Measurements from ENCODE around the gene USP17L15.
"Not testable (repeated sequence)": the region's sequence is repeated elsewhere in the genome, so short reads cannot be mapped to it uniquely, and the experiment has no call there.

The USP17L15 gene

DNA sequence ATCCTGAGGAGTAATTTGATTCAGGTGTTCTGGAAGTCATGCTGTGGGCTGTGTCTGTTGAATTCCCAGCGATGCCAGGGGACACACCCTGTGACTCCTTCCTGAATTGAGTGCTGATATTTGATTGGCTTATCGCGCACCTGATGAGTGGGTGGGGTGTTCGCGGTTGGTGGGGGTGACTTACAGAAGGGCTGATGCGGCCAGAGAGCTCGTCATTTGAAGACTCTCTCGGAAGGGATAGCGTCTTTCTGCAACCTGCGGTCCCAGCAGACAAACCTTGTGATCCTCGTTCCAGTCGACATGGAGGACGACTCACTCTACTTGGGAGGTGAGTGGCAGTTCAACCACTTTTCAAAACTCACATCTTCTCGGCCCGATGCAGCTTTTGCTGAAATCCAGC is at the start of gene USP17L15:
TSS of gene USP17L15 (plus strand) at position 301 of the 400 bp plus-strand sequence. CDS start at position 301, 0 bp downstream.
- not testable (repeated sequence) for DNase-seq (ENCODE audit: low spot score)

GRCh38 chr4:9210357-9210756 is 23.8 kb upstream of the USP17L15 start, which contains the start of gene USP17L10:
USP17L10 (plus strand) TSS chr4:9210657; CDS start chr4:9210657, 0 bp downstream.
- DNase-seq (ENCODE audit: low spot score) = not testable (repeated sequence)

- not testable (repeated sequence) for DNase-seq (ENCODE audit: low spot score)
Observed at GRCh38 chr4:9214701-9215100, 19.5 kb upstream of the USP17L15 start.

DNA sequence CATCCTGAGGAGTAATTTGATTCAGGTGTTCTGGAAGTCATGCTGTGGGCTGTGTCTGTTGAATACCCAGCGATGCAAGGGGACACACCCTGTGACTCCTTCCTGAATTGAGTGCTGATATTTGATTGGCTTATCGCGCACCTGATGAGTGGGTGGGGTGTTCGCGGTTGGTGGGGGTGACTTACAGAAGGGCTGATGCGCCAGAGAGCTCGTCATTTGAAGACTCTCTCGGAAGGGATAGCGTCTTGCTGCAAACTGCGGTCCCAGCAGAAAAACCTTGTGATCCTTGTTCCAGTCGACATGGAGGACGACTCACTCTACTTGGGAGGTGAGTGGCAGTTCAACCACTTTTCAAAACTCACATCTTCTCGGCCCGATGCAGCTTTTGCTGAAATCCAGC is 19.1 kb upstream of the USP17L15 start, which contains the start of gene USP17L11:
TSS of gene USP17L11 (plus strand) at position 301 of the 400 bp plus-strand sequence. CDS start at position 301, 0 bp downstream.
- not testable (repeated sequence) for DNase-seq (ENCODE audit: low spot score)

DNA sequence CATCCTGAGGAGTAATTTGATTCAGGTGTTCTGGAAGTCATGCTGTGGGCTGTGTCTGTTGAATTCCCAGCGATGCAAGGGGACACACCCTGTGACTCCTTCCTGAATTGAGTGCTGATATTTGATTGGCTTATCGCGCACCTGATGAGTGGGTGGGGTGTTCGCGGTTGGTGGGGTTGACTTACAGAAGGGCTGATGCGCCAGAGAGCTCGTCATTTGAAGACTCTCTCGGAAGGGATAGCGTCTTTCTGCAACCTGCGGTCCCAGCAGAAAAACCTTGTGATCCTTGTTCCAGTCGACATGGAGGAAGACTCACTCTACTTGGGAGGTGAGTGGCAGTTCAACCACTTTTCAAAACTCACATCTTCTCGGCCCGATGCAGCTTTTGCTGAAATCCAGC is 14.3 kb upstream of the USP17L15 start, which contains the start of gene USP17L12:
TSS of gene USP17L12 (plus strand) at position 301 of the 400 bp plus-strand sequence. CDS start at position 301, 0 bp downstream.
- DNase-seq (ENCODE audit: low spot score) = not testable (repeated sequence)

DNA sequence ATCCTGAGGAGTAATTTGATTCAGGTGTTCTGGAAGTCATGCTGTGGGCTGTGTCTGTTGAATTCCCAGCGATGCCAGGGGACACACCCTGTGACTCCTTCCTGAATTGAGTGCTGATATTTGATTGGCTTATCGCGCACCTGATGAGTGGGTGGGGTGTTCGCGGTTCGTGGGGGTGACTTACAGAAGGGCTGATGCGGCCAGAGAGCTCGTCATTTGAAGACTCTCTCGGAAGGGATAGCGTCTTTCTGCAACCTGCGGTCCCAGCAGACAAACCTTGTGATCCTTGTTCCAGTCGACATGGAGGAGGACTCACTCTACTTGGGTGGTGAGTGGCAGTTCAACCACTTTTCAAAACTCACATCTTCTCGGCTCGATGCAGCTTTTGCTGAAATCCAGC is 9.6 kb upstream of the USP17L15 start, which contains the start of gene USP17L13:
TSS of gene USP17L13 (plus strand) at position 301 of the 400 bp plus-strand sequence. CDS start at position 301, 0 bp downstream.
- not testable (repeated sequence) for DNase-seq (ENCODE audit: low spot score)

- not testable (repeated sequence) for DNase-seq (ENCODE audit: low spot score)
Observed at GRCh38 chr4:9230249-9230648, 3.9 kb upstream of the USP17L15 start.

- DNase-seq (ENCODE audit: low spot score) = peak; percentile 0
Observed at GRCh38 chr4:9238461-9238860, 4.3 kb downstream of the USP17L15 start.

DNA sequence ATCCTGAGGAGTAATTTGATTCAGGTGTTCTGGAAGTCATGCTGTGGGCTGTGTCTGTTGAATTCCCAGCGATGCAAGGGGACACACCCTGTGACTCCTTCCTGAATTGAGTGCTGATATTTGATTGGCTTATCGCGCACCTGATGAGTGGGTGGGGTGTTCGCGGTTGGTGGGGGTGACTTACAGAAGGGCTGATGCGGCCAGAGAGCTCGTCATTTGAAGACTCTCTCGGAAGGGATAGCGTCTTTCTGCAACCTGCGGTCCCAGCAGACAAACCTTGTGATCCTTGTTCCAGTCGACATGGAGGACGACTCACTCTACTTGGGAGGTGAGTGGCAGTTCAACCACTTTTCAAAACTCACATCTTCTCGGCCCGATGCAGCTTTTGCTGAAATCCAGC is 9.4 kb downstream of the USP17L15 start, which contains the start of gene USP17L17:
TSS of gene USP17L17 (plus strand) at position 301 of the 400 bp plus-strand sequence. CDS start at position 301, 0 bp downstream.
- not testable (repeated sequence) for DNase-seq (ENCODE audit: low spot score)

- peak; percentile 0 for DNase-seq (ENCODE audit: low spot score)
Observed at GRCh38 chr4:9247953-9248680, 13.9 kb downstream of the USP17L15 start, which contains the start of gene USP17L18. USP17L18 (plus strand) TSS chr4:9248630; CDS start chr4:9248630, 0 bp downstream.

GRCh38 chr4:9253078-9253477 is 18.9 kb downstream of the USP17L15 start, which contains the start of gene USP17L19:
USP17L19 (plus strand) TSS chr4:9253378; CDS start chr4:9253378, 0 bp downstream.
- DNase-seq (ENCODE audit: low spot score) = not testable (repeated sequence)

DNA sequence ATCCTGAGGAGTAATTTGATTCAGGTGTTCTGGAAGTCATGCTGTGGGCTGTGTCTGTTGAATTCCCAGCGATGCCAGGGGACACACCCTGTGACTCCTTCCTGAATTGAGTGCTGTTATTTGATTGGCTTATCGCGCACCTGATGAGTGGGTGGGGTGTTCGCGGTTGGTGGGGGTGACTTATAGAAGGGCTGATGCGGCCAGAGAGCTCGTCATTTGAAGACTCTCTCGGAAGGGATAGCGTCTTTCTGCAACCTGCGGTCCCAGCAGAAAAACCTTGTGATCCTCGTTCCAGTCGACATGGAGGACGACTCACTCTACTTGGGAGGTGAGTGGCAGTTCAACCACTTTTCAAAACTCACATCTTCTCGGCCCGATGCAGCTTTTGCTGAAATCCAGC is 23.6 kb downstream of the USP17L15 start, which contains the start of gene USP17L20:
TSS of gene USP17L20 (plus strand) at position 301 of the 400 bp plus-strand sequence. CDS start at position 301, 0 bp downstream.
- not testable (repeated sequence) for DNase-seq (ENCODE audit: low spot score)

- DNase-seq (ENCODE audit: low spot score) = not testable (repeated sequence)
Observed at GRCh38 chr4:9262572-9262971, 28.4 kb downstream of the USP17L15 start, which contains the start of gene USP17L21. USP17L21 (plus strand) TSS chr4:9262872; CDS start chr4:9262872, 0 bp downstream.

DNA sequence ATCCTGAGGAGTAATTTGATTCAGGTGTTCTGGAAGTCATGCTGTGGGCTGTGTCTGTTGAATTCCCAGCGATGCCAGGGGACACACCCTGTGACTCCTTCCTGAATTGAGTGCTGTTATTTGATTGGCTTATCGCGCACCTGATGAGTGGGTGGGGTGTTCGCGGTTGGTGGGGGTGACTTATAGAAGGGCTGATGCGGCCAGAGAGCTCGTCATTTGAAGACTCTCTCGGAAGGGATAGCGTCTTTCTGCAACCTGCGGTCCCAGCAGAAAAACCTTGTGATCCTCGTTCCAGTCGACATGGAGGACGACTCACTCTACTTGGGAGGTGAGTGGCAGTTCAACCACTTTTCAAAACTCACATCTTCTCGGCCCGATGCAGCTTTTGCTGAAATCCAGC is 33.1 kb downstream of the USP17L15 start, which contains the start of gene USP17L22:
TSS of gene USP17L22 (plus strand) at position 301 of the 400 bp plus-strand sequence. CDS start at position 301, 0 bp downstream.
- not testable (repeated sequence) for DNase-seq (ENCODE audit: low spot score)

DNA sequence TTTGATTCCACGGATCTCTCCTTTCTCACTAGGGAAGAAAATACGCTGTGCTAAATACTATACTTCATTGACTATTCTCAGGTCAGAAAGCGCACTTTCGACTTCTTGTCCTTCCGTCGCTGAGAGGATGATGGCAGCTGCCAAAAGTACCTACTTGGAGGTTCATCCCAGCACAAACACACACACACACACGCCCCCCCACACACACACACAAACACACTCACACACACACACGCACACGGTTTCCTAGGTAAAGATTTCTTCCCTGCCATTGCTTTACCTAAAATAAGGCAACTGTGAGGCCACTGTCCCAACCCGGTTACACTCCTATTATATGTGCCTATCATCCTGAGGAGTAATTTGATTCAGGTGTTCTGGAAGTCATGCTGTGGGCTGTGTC is 37.5 kb downstream of the USP17L15 start:
- DNase-seq (ENCODE audit: low spot score) = not testable (repeated sequence)

Data from CD4-positive, alpha-beta T cell treated with Interleukin-6 at 100 ng/mL for 8 hours (primary cell).